ENCODE data around the gene RNF2. TPM values are rescaled to one million over a fixed set of nuclear protein-coding genes. Genes with fewer than 3 reads are reported as not detected.

RNF2 gene
- polyA plus RNA-seq, 1 donor from 2014 or later: 49.2 TPM

DNA sequence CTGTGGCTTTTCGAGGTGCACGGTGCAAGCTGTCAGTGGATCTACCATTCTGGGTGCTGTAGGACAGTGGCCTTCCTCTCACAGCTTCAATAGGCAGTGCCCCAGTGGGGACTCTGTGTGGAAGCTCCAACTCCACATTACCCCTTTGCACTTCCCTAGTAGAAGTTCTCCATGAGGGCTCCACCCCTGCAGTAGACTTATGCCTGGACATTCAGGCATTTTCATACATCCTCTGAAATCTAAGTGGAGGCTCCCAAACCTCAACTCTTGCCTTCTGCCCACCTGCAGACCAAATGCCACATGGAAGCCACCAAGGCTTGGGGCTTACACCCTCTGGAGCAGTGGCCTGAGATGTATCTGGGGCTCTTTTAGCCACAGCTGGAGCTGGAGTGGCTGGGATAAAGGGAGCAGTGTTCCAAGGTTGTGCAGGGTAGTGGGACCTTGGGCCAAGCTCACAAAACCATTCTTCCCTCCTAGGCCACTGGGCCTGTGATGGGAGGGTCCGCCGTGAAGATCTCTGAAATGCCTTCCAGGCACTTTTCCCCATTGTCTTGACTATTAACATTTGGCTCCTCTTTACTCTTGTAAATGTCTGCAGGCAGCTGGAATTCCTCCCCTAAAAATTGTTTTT is 18.0 kb upstream of the RNF2 start:
- H3K79me2 ChIP-seq (replicated peaks; ENCODE audit: insufficient read depth, low read length): no peaks in the 10 kb centered on the region
- no peaks in the 10 kb centered on the region for H3K27me3 ChIP-seq (ENCODE audit: insufficient read depth, low read depth, low read length)
- no peak overlapping the region for H3K9ac ChIP-seq (ENCODE audit: low read length)
- no peaks in the 10 kb centered on the region for H3K9me2 ChIP-seq (ENCODE audit: insufficient read depth, low read length)
- no peak overlapping the region for H2AFZ ChIP-seq (ENCODE audit: low read depth, low read length)
- H4K20me1 ChIP-seq (ENCODE audit: insufficient read depth): no peaks in the 10 kb centered on the region
- no peaks in the 10 kb centered on the region for H3F3A ChIP-seq (ENCODE audit: insufficient read depth, low read length, poor library complexity, severe bottlenecking)
- no peak for TF ChIP-seq TAF1 (IDR thresholded peaks at IDR 0.05; ENCODE audit: low read depth)
- TF ChIP-seq, protein P1, sequence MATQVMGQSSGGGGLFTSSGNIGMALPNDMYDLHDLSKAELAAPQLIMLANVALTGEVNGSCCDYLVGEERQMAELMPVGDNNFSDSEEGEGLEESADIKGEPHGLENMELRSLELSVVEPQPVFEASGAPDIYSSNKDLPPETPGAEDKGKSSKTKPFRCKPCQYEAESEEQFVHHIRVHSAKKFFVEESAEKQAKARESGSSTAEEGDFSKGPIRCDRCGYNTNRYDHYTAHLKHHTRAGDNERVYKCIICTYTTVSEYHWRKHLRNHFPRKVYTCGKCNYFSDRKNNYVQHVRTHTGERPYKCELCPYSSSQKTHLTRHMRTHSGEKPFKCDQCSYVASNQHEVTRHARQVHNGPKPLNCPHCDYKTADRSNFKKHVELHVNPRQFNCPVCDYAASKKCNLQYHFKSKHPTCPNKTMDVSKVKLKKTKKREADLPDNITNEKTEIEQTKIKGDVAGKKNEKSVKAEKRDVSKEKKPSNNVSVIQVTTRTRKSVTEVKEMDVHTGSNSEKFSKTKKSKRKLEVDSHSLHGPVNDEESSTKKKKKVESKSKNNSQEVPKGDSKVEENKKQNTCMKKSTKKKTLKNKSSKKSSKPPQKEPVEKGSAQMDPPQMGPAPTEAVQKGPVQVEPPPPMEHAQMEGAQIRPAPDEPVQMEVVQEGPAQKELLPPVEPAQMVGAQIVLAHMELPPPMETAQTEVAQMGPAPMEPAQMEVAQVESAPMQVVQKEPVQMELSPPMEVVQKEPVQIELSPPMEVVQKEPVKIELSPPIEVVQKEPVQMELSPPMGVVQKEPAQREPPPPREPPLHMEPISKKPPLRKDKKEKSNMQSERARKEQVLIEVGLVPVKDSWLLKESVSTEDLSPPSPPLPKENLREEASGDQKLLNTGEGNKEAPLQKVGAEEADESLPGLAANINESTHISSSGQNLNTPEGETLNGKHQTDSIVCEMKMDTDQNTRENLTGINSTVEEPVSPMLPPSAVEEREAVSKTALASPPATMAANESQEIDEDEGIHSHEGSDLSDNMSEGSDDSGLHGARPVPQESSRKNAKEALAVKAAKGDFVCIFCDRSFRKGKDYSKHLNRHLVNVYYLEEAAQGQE (IDR thresholded peaks at IDR 0.05; ENCODE audit: borderline replicate concordance): no peak
- H3K36me3 ChIP-seq (ENCODE audit: insufficient read depth, low read length): no peaks in the 10 kb centered on the region
- H3K4me2 ChIP-seq (ENCODE audit: low read length): no peak overlapping the region
- no peak overlapping the region for H3K4me3 ChIP-seq (ENCODE audit: low read length)
- no peak overlapping the region for H3K27ac ChIP-seq (ENCODE audit: low read length)
- H3K9me3 ChIP-seq (ENCODE audit: low read length): peaks cover 5% of the 10 kb centered on the region

DNA sequence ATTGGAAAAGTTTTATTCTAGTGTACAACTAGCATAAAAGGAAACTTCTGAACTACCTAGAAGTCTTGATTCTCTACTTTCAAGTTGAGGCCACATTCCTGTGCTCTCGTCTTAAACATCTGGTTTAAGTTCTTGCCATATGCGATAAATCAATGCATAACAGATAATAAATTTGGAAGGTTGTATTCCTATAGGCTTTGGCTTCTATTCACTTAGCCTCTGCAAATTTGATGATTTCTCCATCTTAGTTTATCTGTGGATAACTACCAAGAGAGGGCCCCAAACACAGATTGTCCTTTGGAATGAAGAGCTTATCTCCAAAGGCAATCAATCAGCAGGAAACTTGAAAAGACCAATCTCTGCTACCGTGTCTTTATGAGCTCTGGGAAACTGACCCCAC is 11.7 kb upstream of the RNF2 start:
- no peak overlapping the region for H3K27ac ChIP-seq (ENCODE audit: low read length)
- no peaks in the 10 kb centered on the region for H3K27me3 ChIP-seq (ENCODE audit: insufficient read depth, low read depth, low read length)
- H3K79me2 ChIP-seq (replicated peaks; ENCODE audit: insufficient read depth, low read length): no peaks in the 10 kb centered on the region
- H3F3A ChIP-seq (ENCODE audit: insufficient read depth, low read length, poor library complexity, severe bottlenecking): no peaks in the 10 kb centered on the region
- H3K4me2 ChIP-seq (ENCODE audit: low read length): no peak overlapping the region
- H3K9me2 ChIP-seq (ENCODE audit: insufficient read depth, low read length): no peaks in the 10 kb centered on the region
- no peaks in the 10 kb centered on the region for H4K20me1 ChIP-seq (ENCODE audit: insufficient read depth)
- no peaks in the 10 kb centered on the region for H3K9me3 ChIP-seq (ENCODE audit: low read length)
- H3K36me3 ChIP-seq (ENCODE audit: insufficient read depth, low read length): no peaks in the 10 kb centered on the region
- H3K9ac ChIP-seq (ENCODE audit: low read length): no peak overlapping the region
- TF ChIP-seq TAF1 (IDR thresholded peaks at IDR 0.05; ENCODE audit: low read depth): no peak
- TF ChIP-seq SMC3 (conservative IDR thresholded peaks at IDR 0.05; ENCODE audit: poor library complexity): no peak
- TF ChIP-seq, protein P2, sequence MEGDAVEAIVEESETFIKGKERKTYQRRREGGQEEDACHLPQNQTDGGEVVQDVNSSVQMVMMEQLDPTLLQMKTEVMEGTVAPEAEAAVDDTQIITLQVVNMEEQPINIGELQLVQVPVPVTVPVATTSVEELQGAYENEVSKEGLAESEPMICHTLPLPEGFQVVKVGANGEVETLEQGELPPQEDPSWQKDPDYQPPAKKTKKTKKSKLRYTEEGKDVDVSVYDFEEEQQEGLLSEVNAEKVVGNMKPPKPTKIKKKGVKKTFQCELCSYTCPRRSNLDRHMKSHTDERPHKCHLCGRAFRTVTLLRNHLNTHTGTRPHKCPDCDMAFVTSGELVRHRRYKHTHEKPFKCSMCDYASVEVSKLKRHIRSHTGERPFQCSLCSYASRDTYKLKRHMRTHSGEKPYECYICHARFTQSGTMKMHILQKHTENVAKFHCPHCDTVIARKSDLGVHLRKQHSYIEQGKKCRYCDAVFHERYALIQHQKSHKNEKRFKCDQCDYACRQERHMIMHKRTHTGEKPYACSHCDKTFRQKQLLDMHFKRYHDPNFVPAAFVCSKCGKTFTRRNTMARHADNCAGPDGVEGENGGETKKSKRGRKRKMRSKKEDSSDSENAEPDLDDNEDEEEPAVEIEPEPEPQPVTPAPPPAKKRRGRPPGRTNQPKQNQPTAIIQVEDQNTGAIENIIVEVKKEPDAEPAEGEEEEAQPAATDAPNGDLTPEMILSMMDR (IDR thresholded peaks at IDR 0.05; ENCODE audit: poor library complexity, severe bottlenecking): no peak
- TF ChIP-seq, protein P1 (IDR thresholded peaks at IDR 0.05; ENCODE audit: borderline replicate concordance): no peak
- TF ChIP-seq EP300 (conservative IDR thresholded peaks at IDR 0.05; ENCODE audit: poor library complexity, severe bottlenecking): no peak
- TF ChIP-seq RAD21 (conservative IDR thresholded peaks at IDR 0.05): no peak
- no peak for TF ChIP-seq POLR2AphosphoS5 (IDR thresholded peaks at IDR 0.05)
- TF ChIP-seq EZH2 (IDR thresholded peaks at IDR 0.05; ENCODE audit: borderline replicate concordance, insufficient read depth, low read length, poor library complexity, severe bottlenecking): no peak
- TF ChIP-seq MXI1 (conservative IDR thresholded peaks at IDR 0.05; ENCODE audit: poor library complexity, severe bottlenecking): no peak
- no peak overlapping the region for H2AFZ ChIP-seq (ENCODE audit: low read depth, low read length)
- H3K4me3 ChIP-seq (ENCODE audit: low read length): no peak overlapping the region
